Osteoblast (primary cell): ENCODE results near the gene CACNA2D3. TPM values are rescaled to one million over a fixed set of nuclear protein-coding genes. Genes with fewer than 3 reads are reported as not detected.

Experiments
- DNase-seq: peaks from one replicate; pipeline ENCODE4 v3.0.0; 2011; ENCODE audit warnings: low spot score, mixed read lengths; ENCODE audit not compliant: insufficient read length; ENCODE audit errors: missing footprints
- H2AFZ ChIP-seq: 2 replicates; pipeline ENCODE4 v1.6.0; 2011; ENCODE audit warnings: mild to moderate bottlenecking, low read length
- H3K27ac ChIP-seq: 2 replicates; pipeline ENCODE4 v1.5.1; 2011; ENCODE audit warnings: mild to moderate bottlenecking, low read depth, low read length, moderate library complexity
- H3K27me3 ChIP-seq: 2 replicates; pipeline ENCODE4 v1.6.0; 2012; ENCODE audit warnings: mild to moderate bottlenecking, control low read depth, inconsistent platforms, low read length, moderate library complexity; ENCODE audit not compliant: insufficient read depth
- H3K36me3 ChIP-seq: 2 replicates; pipeline ENCODE4 v1.5.1; 2011; ENCODE audit warnings: mild to moderate bottlenecking, low read length, control low read depth, moderate library complexity; ENCODE audit not compliant: insufficient read depth
- H3K4me1 ChIP-seq: 2 replicates; pipeline ENCODE4 v1.5.1; 2011; ENCODE audit warnings: mild to moderate bottlenecking, low read length, control low read depth, moderate library complexity; ENCODE audit not compliant: insufficient read depth
- H3K4me2 ChIP-seq: 2 replicates; pipeline ENCODE4 v1.6.0; 2011; ENCODE audit warnings: mild to moderate bottlenecking, low read length; ENCODE audit not compliant: insufficient read depth
- H3K4me3 ChIP-seq: fragments of 200-600 bp; sonication (generic); 3 replicates; pipeline ENCODE4 v1.5.1; 2012; ENCODE audit warnings: mild to moderate bottlenecking, low read length, inconsistent platforms; ENCODE audit not compliant: insufficient read depth
- H3K79me2 ChIP-seq: 2 replicates; pipeline ENCODE4 v1.6.0; 2012; ENCODE audit warnings: mild to moderate bottlenecking, low read length, control low read depth, inconsistent platforms; ENCODE audit not compliant: insufficient read depth
- H3K9me3 ChIP-seq: 2 replicates; pipeline ENCODE4 v1.5.1; 2011; ENCODE audit warnings: low read depth, low read length, control low read depth
- H4K20me1 ChIP-seq: 2 replicates; pipeline ENCODE4 v1.6.0; 2012; ENCODE audit warnings: mild to moderate bottlenecking, low read length, control low read depth; ENCODE audit not compliant: insufficient read depth
- CTCF ChIP-seq: IDR thresholded peaks from 2 replicates; pipeline ENCODE4 v1.5.1; 2011; ENCODE audit warnings: mild to moderate bottlenecking, low read depth, low read length, moderate library complexity; ENCODE audit errors: extremely low read depth
- total RNA-seq: library from RNA; depleted of rRNA; stranded (reverse); fragments of >200 nt; gene quantifications from 2 replicates; pipeline ENCODE4 v1.2.3, GENCODE V29; 2012

The CACNA2D3 gene
- total RNA-seq, 1 donor, result 0.36 TPM

DNA sequence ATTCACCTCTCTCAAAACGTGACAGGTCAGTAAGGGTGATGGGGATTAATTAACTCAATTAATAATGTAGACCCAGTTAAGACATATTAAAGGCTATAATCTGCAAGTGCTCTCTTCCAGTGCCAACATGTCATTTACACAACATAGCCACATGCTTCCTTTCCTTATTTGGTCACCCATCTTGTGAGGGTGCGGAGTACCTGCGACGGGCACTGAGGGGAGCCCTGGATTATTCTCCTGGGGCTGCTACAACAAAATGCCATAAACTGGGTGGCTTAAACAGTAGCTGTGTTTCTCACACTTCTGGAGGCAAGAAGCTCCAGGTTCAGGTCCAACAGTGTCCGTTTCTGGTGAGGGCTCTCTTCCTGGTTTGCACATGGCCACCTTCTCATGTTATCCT, 962.9 kb downstream of the CACNA2D3 start:
- DNase-seq, result no peak
- H3K79me2 ChIP-seq, result no peaks in the 10 kb centered on the region
- no peak for TF ChIP-seq CTCF
- no peak overlapping the region for H3K4me3 ChIP-seq
- no peak overlapping the region for H3K27ac ChIP-seq
- no peaks in the 10 kb centered on the region for H3K36me3 ChIP-seq
- no peak overlapping the region for H2AFZ ChIP-seq
- no peak overlapping the region for H3K4me2 ChIP-seq
- no peaks in the 10 kb centered on the region for H4K20me1 ChIP-seq
- no peaks in the 10 kb centered on the region for H3K27me3 ChIP-seq
- no peaks in the 10 kb centered on the region for H3K4me1 ChIP-seq
- no peaks in the 10 kb centered on the region for H3K9me3 ChIP-seq

DNA sequence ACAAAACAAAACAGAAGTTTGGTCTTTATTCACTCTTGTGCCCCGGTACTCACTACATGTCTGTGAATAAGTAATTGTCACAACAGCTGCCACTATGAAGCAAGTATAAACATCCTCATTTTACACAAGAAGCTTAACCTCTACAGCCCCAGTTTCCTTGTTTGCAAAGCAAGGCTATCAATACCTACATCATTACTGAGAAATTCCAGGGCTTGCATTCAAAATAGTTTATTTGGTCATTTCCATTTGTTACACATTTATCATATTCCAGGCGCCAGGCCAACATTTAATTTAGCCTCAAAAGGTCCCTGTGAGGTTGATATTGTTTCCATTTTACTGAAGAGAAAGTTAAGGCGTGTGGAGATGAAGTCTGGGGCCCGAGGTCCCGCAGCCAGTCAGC, 966.9 kb downstream of the CACNA2D3 start:
- DNase-seq, result no peak
- Histone ChIP-seq H3K27ac (no peak overlapping the region), H2AFZ (no peak overlapping the region), H3K4me3 (no peak overlapping the region), H4K20me1 (no peaks in the 10 kb centered on the region), H3K4me2 (no peak overlapping the region), H3K27me3 (no peaks in the 10 kb centered on the region), H3K9me3 (no peaks in the 10 kb centered on the region), H3K79me2 (no peaks in the 10 kb centered on the region), H3K4me1 (peaks cover 3% of the 10 kb centered on the region), H3K36me3 (no peaks in the 10 kb centered on the region)
- no peak for TF ChIP-seq CTCF

DNA sequence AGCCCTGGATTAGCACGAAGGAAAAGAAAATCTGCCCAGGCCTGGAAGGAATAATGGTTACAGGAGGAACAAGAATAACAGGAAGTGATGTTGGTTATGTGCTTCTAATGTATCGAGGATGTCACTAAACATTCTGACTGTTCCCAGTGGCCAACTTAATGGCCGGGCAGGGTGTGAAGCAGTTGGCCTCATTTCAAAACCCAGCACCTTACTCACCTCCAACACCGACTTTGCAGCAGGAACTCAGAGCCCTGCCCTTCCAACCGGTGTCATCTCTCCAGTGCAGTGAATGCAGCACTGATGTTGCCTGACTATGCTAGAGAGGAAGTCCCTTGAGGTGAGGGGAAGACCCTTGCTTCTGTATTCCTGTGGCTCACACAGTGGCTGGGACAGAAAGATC, 967.9 kb downstream of the CACNA2D3 start:
- no peaks in the 10 kb centered on the region for H3K79me2 ChIP-seq
- H2AFZ ChIP-seq, result peak overlapping the region; percentile 15
- peaks cover 3% of the 10 kb centered on the region for H3K4me1 ChIP-seq
- H3K27me3 ChIP-seq, result no peaks in the 10 kb centered on the region
- no peak overlapping the region for H3K4me2 ChIP-seq
- no peaks in the 10 kb centered on the region for H3K36me3 ChIP-seq
- no peak overlapping the region for H3K27ac ChIP-seq
- no peaks in the 10 kb centered on the region for H3K9me3 ChIP-seq
- no peak for DNase-seq
- no peak for TF ChIP-seq CTCF
- no peak overlapping the region for H3K4me3 ChIP-seq
- no peaks in the 10 kb centered on the region for H4K20me1 ChIP-seq

- H2AFZ ChIP-seq, result no peak overlapping the region
- H3K27me3 ChIP-seq, result no peaks in the 10 kb centered on the region
- H4K20me1 ChIP-seq, result no peaks in the 10 kb centered on the region
- H3K27ac ChIP-seq, result no peak overlapping the region
- H3K4me1 ChIP-seq, result peaks cover 3% of the 10 kb centered on the region
- no peak overlapping the region for H3K4me3 ChIP-seq
- no peaks in the 10 kb centered on the region for H3K36me3 ChIP-seq
- no peak overlapping the region for H3K4me2 ChIP-seq
- no peak for DNase-seq
- H3K79me2 ChIP-seq, result no peaks in the 10 kb centered on the region
- no peak for TF ChIP-seq CTCF
- H3K9me3 ChIP-seq, result no peaks in the 10 kb centered on the region
Observed at GRCh38 chr3:55090746-55091145, 968.4 kb downstream of the CACNA2D3 start.
